ENCODE measurements around the gene SYNGR2. TPM values are rescaled to one million over a fixed set of nuclear protein-coding genes. Genes with fewer than 3 reads are reported as not detected.
"Not testable (repeated sequence)": the region's sequence is repeated elsewhere in the genome, so short reads cannot be mapped to it uniquely, and the experiment has no call there.

Gene SYNGR2
- total RNA-seq, 1 donor from 2014 or later: 77.7 TPM

GRCh38 chr17:78129351-78130089, 38.9 kb upstream of the SYNGR2 start:
- no peak for DNase-seq (ENCODE audit: low read depth)

DNA sequence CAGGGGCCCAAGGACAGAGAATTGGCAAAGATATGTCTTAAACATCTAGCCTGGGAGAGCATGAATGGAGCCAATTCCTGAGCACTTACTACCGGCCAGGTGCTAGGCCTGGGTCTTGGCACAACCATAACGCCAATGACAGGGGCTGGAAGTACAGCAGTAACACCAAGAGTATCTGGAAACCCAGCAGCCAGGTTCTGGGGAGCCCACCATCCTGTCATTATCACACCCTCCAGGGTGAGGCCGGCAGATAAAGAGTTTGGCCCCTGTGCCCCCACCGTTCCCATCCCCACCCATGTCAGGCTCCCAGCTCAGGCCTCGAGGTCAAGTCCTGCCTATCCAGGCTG, 38.3 kb upstream of the SYNGR2 start:
- no peak for DNase-seq (ENCODE audit: low read depth)

DNA sequence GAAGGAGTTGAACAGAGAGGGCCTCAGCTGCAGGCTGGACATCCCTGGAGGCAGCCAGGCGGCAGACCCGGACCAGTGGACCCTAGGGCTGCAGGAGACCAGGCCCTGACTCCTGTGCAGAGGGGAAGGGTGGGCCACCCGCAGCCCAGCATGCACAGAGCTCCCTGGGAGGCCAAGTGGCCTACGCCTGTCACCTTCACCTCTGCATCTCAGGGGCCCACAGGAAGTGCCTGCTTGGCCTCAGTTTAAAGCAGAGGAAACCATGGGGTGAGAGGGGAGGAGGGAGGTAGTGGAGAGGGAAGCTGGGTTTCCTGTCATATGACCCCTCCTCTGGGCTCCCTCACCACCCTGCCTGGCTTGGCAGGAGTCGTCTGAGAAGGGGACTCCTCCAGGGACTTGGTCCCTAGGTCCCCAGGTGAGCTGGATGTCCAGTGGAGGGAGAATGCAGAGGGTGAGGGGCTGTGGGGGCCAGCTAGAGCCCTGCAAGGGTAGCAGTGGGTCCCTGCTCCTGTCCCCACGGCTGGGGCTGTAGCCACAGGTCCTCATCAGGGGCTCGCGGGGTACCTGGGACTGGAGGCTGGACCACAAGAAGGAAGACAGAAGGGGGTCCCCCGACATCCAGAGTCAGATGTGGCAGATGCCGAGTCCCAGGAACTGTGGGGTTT, 37.8 kb upstream of the SYNGR2 start, which contains the start of gene TMC8:
TMC8 (plus strand) TSS at position 335 of the 665 bp plus-strand sequence. CDS start 818 bp downstream, outside the sequence.
- DNase-seq (ENCODE audit: low read depth): no peak

DNA sequence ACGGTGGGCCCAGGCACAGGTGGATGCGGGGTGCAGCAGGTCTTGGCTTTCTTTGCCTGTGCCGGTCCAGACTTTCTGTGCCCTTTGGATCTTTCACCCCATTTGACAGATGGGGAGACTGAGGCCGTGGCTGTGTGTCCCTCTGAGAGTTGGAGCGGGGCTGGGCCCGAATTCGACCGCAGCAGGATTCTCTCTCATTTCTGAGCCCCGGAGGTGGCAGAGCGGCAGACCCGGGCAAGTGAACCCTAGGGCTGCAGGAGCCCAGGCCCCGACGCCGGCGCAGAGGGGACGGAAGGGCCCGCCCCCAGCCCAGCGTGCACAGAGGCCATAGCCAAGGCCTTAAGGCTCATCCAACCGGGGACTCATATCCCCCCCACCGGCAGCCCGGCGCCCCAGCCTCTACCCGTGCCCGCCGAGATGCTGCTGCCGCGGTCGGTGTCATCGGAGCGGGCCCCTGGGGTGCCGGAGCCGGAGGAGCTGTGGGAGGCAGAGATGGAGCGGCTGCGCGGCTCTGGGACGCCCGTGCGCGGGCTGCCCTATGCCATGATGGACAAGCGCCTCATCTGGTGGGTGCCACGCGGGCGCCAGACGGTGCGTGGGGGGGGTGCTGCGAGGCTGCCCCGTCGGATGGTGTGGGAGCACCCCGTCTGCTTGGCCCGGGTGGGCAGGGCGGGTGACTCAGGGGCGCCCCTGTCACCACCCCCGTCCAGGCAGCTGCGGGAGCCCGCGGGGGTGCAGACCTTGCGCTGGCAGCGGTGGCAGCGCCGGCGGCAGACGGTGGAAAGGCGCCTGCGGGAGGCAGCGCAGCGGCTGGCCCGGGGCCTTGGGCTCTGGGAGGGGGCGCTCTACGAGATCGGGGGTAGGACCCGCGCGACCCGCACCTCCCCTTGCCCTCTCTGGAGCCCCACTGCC, 37.0 kb upstream of the SYNGR2 start:
- no peak for DNase-seq (ENCODE audit: low read depth)

- no peak for DNase-seq (ENCODE audit: low read depth)
Measured at GRCh38 chr17:78132084-78132676, 36.2 kb upstream of the SYNGR2 start.

DNA sequence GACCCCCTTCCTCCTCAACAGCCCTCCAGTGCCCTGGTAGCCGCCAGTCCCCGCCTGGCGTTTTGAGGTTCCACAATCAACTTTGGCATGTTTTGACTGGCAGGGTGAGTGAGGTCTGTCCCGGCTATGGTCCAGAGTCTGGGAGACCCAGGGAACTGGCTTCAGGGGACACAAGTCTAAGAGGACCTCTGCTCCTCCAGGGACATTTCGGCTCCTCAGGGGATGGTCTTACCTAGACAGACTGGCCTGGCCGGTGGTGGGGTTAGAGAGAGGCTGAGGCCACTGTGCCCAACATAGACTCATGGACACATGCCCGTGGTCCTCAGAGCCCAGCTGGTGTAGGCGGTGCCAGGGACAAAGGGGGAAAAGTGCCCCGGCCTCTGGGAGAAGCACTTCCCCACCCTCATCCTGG, 35.6 kb upstream of the SYNGR2 start:
- DNase-seq (ENCODE audit: low read depth): no peak

GRCh38 chr17:78133179-78133951, 35.0 kb upstream of the SYNGR2 start:
- DNase-seq (ENCODE audit: low read depth): no peak

DNA sequence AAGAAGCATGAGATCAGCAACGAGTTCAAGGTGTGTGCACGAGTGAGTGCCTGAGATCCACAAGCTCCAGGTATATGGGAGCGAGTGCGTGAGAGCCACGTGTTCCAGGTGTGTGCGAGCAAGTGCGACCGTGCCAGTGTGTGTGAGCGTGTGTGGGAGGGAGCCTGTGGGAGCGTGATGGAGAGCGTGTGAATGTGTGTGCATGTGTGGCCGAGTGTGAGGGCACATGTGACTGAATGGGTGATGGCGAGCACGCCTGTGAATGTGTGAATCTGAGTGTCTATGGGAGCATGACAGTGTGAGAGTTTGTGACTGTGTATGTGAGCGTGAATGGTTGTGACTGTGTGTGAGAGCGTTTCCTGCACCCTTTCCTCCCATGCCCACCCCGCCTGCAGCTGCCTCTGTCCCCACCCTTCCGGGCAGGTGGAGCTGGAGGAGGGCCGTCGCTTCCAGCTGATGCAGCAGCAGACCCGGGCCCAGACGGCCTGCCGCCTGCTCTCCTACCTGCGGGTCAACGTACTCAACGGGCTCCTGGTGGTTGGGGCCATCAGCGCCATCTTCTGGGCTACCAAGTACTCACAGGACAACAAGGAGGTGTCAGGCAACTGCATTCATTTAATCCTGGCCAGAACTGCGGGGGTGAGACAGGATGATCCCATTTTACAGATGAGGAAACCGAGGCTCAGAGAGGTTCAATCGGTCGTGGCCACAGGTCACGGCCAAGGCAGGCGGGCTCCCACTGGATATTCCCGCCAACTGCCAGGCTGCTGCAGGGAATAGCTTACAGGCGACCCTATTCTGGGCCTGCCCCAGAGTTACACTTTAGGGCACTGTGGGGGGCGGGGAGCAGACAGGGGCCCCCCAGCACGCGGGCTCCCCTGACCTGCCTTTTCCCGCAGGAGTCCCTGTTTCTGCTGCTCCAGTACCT, 34.1 kb upstream of the SYNGR2 start:
- DNase-seq (ENCODE audit: low read depth): peak; percentile 48

GRCh38 chr17:78134899-78135385, 33.4 kb upstream of the SYNGR2 start:
- no peak for DNase-seq (ENCODE audit: low read depth)

DNA sequence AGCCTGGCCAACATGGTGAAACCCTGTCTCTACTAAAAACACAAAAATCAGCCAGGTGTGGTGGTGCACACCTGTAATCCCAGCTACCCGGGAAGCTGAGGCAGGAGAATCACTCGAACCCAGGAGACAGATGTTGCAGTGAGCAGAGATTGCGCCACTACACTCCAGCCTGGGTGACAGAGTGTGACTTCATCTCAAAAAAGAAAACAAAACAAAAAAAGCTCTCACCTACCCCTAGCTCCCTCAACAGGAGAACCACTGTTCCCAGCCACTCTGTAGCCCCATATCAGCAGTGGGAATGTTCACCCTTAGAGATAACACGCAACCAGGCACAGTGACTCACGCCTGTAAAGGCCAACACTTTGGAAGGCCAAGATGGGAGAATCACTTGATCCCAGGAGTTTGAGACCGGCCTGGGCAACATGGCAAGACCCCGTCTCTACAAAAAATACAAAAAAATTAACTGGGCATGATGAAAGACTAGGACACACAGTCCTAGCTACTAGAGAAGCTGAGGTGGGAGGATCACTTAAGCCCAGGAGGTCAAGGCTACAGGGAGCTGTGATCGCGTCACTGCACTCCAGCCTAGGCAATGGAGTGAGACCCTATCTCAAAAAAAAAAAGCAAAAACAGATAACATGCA, 32.4 kb upstream of the SYNGR2 start:
- DNase-seq (ENCODE audit: low read depth): no peak

- DNase-seq (ENCODE audit: low read depth): no peak
Measured at GRCh38 chr17:78137392-78138203, 30.8 kb upstream of the SYNGR2 start.

DNA sequence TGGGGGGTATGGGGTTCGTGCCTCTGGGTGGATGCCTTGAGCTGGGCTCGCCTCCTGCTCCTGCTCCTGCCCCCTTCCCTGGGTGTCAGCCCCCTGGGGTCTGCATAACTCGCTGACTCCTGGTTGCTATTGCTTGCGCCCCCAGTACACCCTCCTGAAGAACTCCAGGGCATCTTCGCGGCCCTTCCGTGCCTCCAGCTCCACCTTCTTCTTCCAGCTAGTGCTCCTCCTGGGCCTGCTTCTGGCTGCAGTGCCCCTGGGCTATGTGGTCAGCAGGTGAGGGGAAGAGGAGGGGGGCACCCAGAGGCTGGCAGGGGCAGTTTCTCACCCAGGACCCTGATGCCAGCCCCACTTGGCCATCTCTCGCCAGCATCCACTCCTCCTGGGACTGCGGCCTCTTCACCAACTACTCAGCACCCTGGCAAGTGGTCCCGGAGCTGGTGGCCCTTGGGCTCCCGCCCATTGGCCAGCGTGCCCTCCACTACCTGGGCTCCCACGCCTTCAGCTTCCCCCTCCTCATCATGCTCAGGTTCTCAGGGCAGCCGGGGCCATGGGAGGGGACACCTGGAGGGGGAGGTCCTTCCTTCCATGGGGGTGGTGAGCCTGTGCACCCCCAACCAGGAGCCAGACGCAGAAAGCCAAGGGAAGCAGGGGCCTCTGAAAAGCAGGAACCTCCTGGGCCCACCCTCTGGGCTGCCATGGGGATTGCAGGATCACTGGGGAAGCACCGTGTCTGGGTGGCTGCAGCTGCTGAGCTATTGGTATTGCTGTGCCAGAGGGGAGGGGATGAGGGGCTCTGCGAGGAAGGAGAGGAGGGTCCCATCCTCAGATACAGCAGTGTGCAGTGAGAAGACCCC, 29.9 kb upstream of the SYNGR2 start:
- no peak for DNase-seq (ENCODE audit: low read depth)

- DNase-seq (ENCODE audit: low read depth): not testable (repeated sequence)
Measured at GRCh38 chr17:78139861-78140168, 28.6 kb upstream of the SYNGR2 start.

- DNase-seq (ENCODE audit: low read depth): peak; percentile 74
Measured at GRCh38 chr17:78140169-78141051, 28.0 kb upstream of the SYNGR2 start.

- DNase-seq (ENCODE audit: low read depth): no peak
Measured at GRCh38 chr17:78141437-78142118, 26.8 kb upstream of the SYNGR2 start.

Measured in renal cortical epithelial cell (primary cell).